Stimulated activated CD4-positive, alpha-beta T cell treated with anti-CD3 and anti-CD28 coated beads, Interleukin-12 subunit alpha, Interleukin-12 subunit beta, amount 100 ng/mL, for 4 hours (primary cell): ENCODE data around the gene TMEM220.
"Not testable (repeated sequence)": the region's sequence is repeated elsewhere in the genome, so short reads cannot be mapped to it uniquely, and the experiment has no call there.

ENCODE experiments used
- DNase-seq: peaks from one replicate; pipeline ENCODE4 v3.0.0-alpha.2; 2020

TMEM220 gene

GRCh38 chr17:10727192-10727591 lies 2.6 kb downstream of the TMEM220 start:
- no peak for DNase-seq

- no peak for DNase-seq
Measured at GRCh38 chr17:10726196-10726595, 3.6 kb downstream of the TMEM220 start.

- no peak for DNase-seq
Measured at GRCh38 chr17:10725262-10725661, 4.6 kb downstream of the TMEM220 start.

GRCh38 chr17:10724546-10725195 lies 5.2 kb downstream of the TMEM220 start:
- no peak for DNase-seq

GRCh38 chr17:10718547-10718946 lies 11.3 kb downstream of the TMEM220 start:
- DNase-seq: no peak

DNA sequence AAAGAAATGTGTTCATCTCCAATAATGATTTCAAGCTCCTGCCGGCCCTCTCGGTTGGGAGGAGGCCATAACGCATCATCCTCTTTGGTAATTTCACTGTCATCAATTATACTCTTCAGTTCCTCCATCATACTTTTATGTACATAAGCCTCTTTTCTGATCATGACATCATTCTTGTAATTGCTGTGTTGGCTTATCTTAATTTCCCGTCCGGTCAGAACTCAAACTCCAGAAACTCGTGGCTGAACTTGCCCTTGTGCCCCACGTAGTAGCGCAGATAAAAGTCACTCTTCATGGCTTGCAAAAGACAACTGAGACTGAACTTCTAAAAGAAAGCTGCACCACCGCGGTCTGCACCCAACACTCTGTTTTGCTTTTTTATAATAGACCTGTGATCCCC lies 13.6 kb downstream of the TMEM220 start:
- no peak for DNase-seq

DNA sequence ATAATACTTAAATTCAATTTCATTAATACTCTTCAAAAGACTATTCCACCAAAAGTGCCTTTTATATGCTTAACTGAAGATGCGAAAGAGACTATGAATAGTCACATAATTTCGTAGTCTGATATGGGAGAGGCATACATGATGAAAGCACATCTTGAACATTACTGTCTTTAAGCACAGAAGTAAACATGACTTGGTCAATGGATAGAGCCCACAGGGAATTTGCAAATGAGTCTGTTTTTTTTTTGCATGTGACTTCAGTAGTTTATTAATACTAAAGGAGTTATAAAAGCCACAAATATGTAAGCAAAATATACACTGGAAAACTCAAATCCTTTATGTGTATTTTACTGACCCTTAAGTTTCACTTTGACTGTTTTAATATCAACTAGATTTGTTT lies 16.5 kb downstream of the TMEM220 start:
- no peak for DNase-seq

DNA sequence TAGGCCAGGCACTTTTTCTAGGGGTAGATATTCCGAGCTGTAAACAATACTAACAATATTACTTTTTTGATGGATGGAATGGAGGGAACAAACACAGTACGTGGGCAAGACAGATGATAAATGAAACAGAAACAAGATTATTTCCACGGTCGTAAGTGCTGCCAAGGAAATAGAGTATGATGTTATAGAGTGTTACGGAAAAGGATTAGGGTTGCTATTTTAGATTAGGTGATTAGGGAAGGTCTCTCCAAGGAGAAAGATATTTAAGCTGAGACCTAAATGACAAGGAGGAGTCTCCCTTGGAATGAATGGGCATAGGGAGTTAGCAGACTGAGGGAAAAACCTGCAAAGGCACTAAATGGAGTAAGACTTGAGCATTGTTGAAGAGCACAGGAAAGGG lies 24.1 kb downstream of the TMEM220 start:
- no peak for DNase-seq

DNA sequence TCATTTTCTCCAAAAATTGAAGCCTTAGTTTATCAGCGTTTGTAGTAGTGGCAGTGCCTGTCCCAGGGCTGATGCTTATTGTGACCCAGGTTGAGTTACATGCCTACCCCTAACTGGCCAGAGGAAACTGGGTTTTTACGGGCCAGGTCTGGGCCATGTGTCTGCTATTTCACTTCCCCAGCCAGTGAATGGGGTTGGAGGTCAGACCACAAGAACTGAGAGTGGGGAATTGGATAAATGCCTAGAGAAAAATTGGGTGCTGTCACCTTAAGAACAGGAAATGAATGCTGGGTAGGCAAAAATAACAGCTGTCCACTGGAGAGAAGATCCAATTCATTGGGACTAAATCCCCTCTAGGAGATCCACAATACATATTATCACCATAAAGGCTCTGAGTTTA lies 27.2 kb downstream of the TMEM220 start:
- no peak for DNase-seq

GRCh38 chr17:10699856-10700255 lies 30.0 kb downstream of the TMEM220 start:
- DNase-seq: no peak

DNA sequence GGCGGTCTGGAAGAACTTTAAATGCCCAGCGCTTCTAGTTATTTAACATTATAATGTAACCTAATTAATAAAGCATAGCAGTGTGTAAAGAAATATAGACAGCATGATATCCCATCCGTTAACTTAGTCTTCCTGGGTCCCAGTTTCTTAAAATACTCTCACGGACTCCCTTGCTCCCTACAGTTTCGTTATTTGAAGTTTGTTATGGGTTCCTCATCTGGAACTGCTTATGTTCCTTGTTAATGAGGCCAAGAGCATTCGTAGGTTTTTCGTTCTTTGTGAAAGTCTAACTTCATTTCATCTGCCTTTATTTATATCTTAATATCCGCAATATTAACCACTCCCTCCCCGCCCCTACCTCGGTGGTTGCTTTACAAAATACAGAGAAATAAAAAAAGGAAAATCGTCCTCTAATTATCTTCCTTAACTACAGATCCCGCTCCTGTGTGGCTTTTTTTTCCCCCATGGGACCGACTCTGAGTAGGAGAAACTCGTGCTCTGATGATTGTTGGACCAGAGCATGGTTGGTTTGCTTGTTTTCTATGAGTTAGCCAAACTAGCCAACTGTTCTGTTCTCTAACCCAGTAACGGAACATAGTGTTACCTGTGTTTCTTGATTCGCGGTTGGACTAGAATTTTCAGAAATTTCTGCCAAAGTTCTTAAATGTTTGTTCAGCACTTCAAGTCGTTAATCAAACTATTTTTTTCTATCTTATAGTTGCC lies 31.6 kb downstream of the TMEM220 start:
- DNase-seq: no peak

GRCh38 chr17:10697092-10698081 lies 32.4 kb downstream of the TMEM220 start, which contains the start of the genes ADPRM and SCO1:
Gene ADPRM (plus strand): TSS chr17:10697594. CDS start chr17:10704927, 7,333 bp downstream.
Gene SCO1 (minus strand): TSS chr17:10697533. CDS start chr17:10697507, 26 bp downstream.
- peak; percentile 85 for DNase-seq

DNA sequence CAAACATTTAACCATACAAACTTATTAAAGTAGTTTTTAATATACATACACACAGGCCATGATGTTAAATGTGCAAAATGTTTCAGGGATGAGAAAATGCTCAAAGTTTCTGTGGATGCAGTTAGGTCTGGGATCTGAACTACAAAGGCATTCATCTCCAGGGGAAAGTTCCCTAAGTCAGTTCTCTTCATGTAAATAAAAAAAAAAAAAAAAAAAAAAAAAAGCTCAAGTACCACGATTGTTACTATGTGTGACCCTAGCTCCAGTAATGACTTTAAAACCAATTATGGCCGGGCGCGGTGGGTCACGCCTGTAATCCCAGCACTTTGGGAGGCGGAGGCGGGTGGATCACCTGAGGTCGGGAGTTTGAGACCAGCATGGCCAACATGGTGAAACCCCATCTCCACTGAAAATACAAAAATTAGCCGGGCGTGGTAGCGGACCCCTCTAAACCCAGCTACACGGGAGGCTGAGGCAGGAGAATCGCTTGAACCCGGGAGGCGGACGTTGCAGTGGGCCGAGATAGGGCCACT lies 33.9 kb downstream of the TMEM220 start:
- not testable (repeated sequence) for DNase-seq

GRCh38 chr17:10687499-10687898 lies 42.3 kb downstream of the TMEM220 start:
- no peak for DNase-seq

DNA sequence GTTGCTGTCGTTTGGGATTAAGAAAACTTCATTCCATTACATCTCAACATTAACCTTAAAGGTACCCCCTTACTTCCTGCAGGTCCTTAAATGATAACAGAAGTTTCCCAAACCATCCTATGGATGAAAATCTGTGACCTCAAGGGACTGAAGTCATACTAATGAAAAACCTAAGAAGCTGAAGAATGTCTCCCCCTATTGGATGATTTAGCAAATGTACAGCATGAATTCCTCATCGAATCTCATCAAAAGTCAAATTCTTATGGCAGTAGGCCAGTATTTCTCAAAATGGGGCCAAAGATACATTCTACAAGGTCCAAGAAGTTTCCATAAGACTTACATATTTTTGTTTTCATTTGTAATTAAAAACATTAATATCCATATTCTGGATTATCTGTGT lies 46.0 kb downstream of the TMEM220 start:
- DNase-seq: no peak

DNA sequence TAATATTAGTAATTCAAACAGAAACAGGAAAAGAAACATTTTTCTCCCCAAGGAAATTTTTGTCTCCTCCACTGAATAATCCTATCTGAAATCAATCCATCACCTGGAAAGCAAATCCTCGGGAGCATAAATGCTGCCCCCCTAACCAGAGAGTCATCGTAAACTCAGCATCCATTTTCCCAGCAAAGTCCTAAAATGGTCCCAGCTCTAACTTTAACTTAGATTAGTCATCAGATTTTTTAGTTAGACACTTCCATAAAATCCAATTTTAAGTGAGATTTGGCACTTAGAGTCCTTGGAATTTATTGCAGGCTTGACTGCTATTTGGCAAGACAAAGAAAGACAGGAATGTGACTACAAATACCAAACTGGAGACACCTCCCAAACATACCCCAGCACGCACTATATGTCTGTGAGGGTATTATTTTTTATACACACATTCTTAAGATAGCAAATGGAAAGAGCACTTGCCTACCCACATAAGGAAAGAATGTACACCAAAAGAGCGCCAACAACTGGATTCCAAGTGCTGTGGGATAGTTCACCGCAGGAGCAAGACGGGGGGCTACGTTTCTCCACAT lies 47.9 kb downstream of the TMEM220 start:
- DNase-seq: no peak

DNA sequence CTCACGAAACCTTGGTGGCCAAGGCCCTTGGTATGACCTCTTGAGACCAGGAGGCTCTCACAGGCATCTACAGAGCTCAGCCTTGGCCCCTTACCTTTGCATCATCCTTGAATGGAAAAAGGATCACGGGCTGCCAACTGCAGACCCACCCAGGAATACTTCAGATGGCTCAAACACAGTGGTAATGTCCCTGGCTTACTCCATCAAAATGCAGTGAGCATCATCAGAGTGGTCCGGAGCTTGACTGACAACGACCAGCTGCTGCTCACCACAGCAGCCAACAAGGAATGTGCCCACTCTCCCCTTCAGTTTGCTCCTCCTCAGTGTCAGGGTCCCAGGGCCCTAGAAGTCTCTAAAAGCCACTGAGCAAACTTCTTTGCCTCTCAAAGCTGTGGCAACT lies 55.1 kb downstream of the TMEM220 start:
- DNase-seq: no peak

- no peak for DNase-seq
Measured at GRCh38 chr17:10673312-10673711, 56.5 kb downstream of the TMEM220 start.

DNA sequence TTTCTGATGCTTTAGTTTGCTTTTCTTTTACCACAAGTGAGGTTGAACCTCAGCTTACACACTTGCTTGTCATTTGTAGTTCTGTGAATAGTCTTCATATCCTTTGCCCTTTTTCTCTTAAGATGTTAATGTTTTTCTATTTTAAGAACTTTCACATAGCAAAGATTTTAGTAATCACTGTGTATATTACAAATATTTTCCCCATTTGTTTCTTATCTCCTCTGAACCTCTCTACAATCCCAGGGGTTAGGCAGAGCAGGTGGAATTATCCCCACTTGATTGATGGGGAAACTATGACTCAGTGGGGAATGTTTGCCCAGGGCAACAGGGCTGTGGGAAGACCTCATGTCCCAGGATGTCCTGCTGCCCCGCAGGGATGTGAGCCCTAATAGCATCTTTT lies 61.0 kb downstream of the TMEM220 start:
- DNase-seq: no peak

GRCh38 chr17:10666906-10667305 lies 62.9 kb downstream of the TMEM220 start:
- no peak for DNase-seq

GRCh38 chr17:10664571-10664970 lies 65.3 kb downstream of the TMEM220 start:
- DNase-seq: no peak
